Stimulated activated CD4-positive, alpha-beta T cell treated with anti-CD3 and anti-CD28 coated beads, Interleukin-12 subunit alpha, Interleukin-12 subunit beta, amount 100 ng/mL, for 4 hours (primary cell): ENCODE results near the gene TPMT.
"Not testable (repeated sequence)": the region's sequence is repeated elsewhere in the genome, so short reads cannot be mapped to it uniquely, and the experiment has no call there.

Experiments
- DNase-seq: peaks from one replicate; pipeline ENCODE4 v3.0.0-alpha.2; 2020

Gene TPMT

GRCh38 chr6:18155150-18155863, 430 bp upstream of the TPMT start, which contains the start of gene KDM1B:
TSS of gene KDM1B (plus strand) at chr6:18155422. CDS start at chr6:18159896, 4,474 bp downstream.
- peak; percentile 96 for DNase-seq

DNA sequence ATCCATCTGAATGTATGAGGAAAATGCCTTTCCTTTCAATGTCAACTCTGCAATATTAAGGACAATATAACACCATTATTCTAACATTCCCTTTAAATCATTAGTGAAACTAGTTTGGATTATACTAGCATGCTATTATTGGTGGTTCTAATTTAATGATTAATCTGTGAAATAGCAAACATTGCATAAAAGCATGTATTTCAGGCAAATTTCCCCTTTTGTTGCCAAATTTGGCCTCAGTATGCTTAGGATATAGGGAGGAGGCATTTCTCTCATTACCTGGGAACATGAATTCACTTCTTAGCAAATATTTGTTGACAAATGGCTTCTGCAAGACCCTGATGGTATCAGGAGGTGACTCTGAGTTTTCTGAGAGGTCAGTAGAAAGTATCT, 1.6 kb downstream of the TPMT start:
- DNase-seq = no peak

DNA sequence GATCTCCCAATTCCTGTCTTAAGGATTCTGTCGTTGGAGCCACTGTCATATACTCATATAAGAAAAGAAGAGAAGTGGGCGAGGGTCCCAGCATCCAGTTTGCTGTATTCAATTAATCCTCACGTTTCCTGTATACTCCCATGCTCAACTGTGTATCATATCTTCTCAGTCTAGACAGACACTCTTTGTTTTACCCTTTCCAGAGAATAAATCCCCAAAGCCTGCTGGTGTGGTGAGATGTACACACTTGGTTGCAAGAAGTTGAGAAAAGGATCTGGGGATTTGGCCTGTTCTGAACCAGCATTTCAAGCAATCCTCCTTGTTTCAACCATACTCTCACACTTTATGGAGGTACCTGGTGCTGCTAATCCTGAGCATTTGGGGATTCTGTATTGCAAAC, 3.1 kb downstream of the TPMT start:
- no peak for DNase-seq

DNA sequence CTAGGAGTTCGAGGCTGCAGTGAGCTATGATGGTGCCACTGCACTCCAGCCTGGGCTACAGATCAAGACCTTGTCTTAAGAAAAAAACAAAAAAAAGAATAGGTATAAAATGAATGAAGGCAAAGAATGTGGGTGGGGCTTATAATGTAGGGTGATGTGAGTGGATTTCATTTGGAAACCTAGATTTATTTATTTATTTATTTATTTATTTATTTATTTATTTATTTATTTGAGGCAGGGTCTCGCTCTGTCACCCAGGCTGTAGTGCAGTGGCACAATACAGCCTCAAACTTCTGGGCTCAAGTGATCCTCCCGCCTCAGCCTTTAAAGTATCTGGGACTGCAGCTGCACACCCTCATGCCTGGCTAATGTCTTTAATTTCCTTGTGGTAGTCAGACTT, 3.5 kb downstream of the TPMT start:
- DNase-seq = not testable (repeated sequence)

GRCh38 chr6:18148304-18149025, 6.4 kb downstream of the TPMT start:
- no peak for DNase-seq

DNA sequence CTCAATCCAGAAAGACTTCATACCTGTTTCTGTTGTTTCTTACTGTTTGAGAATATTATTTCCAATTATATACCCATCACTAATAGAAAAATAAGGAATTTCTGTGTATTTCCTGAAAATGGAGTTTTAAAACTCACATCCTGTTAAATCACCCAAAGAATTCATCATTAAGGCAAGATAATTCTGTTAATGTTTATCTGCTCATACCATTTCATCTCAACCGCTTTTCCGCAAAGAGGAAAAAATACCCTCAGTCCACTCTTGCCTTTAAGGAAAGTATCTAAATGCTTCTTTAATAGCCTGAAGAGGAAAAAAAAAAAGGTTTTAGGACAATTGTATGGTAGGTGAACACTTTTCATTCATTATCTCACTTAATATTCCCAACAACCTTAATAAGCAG, 7.3 kb downstream of the TPMT start:
- DNase-seq = no peak

DNA sequence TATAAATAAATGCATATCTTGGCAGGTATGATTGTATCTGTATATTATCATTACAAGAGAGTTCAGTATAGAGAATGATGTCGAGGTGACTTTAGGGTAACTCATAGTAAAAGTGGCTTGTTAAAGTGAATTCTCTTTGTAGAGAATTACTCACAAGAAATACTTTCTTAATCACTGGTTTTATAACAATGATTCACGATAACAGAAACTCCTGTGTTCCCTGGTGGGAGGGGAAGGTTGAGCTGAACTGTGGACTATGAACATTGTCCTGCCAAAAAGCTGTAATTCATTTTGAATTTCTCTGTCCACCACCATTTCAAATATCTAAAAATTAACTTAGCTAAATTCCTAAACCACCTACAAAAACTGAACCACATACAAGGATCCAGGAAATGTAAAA, 7.7 kb downstream of the TPMT start:
- DNase-seq = no peak

DNA sequence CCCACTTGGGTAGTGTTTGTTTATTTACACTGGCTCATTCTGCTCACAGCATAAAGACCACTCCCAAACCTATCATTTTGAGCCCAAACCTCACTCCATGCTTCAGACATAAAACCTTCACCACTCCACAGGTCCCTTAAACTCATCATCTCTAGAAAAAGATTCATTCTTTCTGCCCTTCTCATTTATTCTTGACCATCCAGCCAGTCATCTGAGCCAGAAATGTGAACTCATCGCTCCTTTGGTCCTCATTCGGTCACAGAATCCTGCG, 12.4 kb downstream of the TPMT start:
- DNase-seq = no peak

DNA sequence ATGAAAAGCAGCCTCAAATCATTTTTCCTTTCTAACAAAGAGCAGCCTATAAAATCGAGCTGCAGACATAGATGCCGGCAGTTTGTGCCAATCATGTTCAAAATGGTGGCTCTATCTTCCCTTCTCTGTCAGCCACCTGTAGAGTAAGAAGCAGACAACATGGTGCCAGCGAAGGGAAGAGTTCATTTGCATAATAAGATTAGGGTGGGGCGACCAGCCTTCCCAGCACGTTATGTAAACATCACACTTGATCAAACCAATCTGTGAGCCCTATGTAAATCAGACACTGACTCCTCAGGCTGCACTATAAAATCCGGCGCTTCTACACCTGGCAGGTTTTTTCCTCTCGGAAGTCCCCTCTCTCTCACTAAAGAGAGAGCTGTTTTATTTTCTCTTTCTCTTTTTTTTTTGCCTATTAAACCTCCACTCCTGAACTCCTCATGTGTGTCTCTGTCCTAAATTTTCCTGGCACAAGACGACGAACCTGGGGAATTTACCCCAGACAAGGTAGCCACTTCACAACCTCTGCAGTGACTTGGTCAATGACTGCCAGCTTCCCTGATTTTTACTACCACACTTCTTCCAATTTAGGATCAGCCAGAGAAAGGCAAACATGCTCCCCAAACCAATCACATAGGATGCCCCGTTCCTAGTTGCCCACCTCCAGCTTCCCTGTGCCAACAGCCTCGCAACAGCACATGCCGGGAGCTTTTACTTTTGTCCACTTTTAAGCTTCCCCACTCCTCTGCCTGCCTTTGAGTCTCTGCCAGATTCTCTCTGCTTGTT, 12.9 kb downstream of the TPMT start:
- DNase-seq = no peak

DNA sequence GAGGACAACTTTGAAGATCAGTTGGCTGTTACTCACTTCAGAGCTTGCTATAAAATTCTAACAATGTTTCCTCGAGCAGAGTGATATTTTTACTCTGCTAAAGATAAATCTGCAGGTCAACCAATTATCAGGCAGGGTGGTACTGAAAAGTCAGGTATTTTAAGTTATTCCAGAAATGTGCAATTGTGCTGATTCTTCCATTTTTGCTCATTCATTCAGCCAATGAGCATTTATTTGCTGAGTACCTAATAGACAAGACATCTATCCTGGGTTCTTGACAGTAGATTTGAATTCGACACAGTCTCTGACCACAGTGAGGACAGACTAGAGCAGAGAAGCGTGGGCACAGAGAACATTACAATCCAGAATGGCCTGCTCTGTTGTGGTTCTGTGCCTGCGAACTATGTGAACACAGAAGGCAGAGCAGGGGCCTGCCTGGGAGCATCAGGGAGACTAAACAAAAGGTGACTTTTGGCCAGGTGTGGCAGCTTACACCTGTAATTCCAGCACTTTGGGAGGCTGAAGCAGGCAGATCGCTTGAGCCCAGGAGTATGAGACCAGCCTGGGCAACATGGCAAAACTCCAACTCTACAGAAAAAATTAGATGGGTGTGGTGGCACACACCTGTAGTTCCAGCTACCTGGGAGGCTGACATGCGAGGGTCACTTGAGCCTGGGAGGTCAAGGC, 14.8 kb downstream of the TPMT start:
- DNase-seq = no peak

GRCh38 chr6:18138906-18139305, 16.0 kb downstream of the TPMT start:
- DNase-seq = no peak

- no peak for DNase-seq
Measured at GRCh38 chr6:18136260-18136659, 18.6 kb downstream of the TPMT start.

GRCh38 chr6:18135171-18135570, 19.7 kb downstream of the TPMT start:
- no peak for DNase-seq

DNA sequence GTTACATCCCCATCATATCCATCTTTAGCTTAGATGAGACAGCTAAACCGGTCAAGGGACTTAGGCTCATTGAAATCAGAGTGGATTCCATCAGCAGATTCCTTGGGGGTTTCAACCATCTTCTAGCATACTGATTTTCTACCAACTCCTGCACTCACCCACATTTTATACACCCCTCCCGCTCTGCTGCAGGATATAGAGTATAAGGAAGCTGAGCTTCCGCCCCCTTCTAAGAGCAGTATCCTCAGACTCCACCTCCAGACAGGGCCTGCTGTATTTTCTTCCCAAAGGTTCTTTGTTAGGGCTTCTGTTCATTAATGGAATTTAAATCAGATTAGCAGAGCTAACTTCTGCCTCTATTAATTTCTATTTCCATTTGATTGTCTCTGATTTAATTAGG, 22.5 kb downstream of the TPMT start:
- no peak for DNase-seq

DNA sequence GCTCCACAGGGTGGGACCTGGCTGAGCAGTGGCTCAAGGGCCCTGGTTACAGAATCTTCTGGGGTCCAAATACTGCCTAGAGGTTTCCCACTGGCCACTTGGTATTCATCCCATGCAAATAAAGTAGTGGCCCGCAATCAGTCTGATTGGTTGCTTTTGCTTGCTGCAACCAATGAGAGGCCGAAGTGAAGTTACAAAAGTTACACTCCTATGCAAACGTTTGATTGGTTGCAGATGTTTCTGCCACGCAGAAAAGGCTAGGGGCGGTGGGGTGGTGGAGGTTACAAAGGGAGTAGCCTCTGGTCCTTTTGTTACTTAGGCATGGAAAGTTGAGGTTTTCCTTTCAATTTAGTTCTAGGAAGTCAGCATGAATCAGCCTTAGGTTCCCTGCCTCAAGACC, 28.8 kb downstream of the TPMT start:
- DNase-seq = no peak

- peak; percentile 72 for DNase-seq
Measured at GRCh38 chr6:18122128-18123093, 32.5 kb downstream of the TPMT start, which contains the start of gene NHLRC1. TSS of gene NHLRC1 (minus strand) at chr6:18122677. CDS start at chr6:18122606, 71 bp downstream.

GRCh38 chr6:18121580-18122127, 33.2 kb downstream of the TPMT start:
- no peak for DNase-seq

GRCh38 chr6:18119236-18119635, 35.6 kb downstream of the TPMT start:
- DNase-seq = no peak

DNA sequence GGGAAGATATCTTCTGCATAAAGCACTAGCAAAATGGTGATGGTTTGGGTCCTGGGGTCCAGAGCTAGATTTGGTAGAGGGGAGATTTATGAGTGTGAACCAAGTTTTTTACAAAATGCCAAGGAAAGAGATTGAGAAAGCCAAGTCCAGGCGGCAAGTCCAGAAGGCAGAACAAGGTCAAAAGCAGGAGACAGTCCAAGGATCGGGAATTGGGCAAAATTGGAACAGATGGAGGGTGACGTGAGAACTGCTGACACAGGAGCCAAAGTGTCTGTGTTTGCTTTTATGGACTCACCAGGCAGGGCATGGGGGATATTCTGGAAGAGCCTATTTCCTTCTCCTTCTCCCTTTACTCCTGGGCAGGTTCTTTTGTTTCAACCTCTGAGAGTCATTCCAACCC, 36.5 kb downstream of the TPMT start:
- DNase-seq = no peak

DNA sequence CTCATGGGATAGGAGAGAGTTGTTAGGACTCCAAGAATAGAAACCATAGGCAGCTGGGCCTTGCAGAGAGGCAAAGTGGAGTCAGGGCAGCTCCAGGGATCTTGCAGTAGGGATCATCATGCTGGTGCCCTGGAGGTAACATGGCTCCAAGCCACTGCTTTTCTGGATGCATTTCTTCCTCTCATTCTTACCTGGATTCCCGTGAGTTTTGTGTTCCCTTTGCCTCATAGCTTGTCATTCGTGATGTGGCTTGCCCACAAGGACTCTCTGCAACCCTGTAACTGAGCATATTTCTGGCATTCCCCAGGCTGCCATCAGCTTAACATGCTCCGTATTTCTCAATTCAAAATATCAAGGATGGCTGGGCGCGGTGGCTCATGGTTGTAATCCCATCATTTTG, 37.7 kb downstream of the TPMT start:
- DNase-seq = no peak

DNA sequence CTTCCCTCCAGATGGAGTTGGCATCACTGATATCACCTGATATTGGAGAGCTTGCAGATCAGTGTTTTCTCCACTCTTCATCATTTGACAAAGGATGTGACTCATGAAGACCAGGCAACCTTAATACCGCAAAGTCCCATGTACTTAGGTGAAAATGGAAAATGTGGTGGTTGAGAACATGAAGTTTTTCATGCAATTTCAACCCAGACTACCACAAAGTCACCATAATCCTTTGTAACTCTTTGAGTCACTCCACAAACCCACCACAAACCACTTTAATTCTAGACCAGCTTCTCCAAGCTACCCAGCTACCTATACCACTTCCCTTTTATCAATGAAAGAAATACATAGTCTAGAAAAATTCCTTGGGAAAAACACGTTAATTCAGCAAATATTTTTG, 39.5 kb downstream of the TPMT start:
- DNase-seq = no peak

- no peak for DNase-seq
Measured at GRCh38 chr6:18110162-18110561, 44.7 kb downstream of the TPMT start.
